Measurements from ENCODE around the gene RHBDD1. TPM values are rescaled to one million over a fixed set of nuclear protein-coding genes. Genes with fewer than 3 reads are reported as not detected.

The RHBDD1 gene
- total RNA-seq, 1 donor from 2014 or later: 34.3 TPM

DNA sequence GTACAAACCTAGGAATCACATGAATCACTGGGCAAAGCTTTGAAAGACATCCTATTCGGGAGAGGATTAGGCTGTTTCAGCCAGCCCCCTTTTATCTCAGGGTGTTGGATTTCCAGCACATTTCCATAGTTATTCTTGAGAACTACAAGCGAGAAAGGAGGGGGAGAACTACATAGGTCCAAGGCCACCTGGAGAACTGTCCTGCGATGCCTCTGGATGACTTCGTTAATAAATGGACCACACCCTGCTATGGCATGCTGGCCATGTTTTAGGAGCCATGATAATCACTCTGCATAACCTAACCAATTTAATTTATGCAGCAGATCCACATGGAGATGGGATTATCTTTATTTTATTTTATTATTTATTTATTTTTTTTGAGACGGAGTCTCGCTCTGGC is 29.9 kb downstream of the RHBDD1 start:
- Mint-ChIP-seq H3K4me3 (no peak overlapping the region), H3K36me3 (ENCODE audit: low read depth) (peaks cover 26% of the 10 kb centered on the region), H3K27ac (ENCODE audit: unreplicated experiment) (no peak overlapping the region), H3K9me3 (no peaks in the 10 kb centered on the region), H3K4me1 (peaks cover 32% of the 10 kb centered on the region), H3K27me3 (ENCODE audit: low read depth) (no peaks in the 10 kb centered on the region)
- TF ChIP-seq, protein P1, sequence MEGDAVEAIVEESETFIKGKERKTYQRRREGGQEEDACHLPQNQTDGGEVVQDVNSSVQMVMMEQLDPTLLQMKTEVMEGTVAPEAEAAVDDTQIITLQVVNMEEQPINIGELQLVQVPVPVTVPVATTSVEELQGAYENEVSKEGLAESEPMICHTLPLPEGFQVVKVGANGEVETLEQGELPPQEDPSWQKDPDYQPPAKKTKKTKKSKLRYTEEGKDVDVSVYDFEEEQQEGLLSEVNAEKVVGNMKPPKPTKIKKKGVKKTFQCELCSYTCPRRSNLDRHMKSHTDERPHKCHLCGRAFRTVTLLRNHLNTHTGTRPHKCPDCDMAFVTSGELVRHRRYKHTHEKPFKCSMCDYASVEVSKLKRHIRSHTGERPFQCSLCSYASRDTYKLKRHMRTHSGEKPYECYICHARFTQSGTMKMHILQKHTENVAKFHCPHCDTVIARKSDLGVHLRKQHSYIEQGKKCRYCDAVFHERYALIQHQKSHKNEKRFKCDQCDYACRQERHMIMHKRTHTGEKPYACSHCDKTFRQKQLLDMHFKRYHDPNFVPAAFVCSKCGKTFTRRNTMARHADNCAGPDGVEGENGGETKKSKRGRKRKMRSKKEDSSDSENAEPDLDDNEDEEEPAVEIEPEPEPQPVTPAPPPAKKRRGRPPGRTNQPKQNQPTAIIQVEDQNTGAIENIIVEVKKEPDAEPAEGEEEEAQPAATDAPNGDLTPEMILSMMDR (conservative IDR thresholded peaks at IDR 0.05): no peak
- DNase-seq (ENCODE audit: low read depth, low spot score): no peak

DNA sequence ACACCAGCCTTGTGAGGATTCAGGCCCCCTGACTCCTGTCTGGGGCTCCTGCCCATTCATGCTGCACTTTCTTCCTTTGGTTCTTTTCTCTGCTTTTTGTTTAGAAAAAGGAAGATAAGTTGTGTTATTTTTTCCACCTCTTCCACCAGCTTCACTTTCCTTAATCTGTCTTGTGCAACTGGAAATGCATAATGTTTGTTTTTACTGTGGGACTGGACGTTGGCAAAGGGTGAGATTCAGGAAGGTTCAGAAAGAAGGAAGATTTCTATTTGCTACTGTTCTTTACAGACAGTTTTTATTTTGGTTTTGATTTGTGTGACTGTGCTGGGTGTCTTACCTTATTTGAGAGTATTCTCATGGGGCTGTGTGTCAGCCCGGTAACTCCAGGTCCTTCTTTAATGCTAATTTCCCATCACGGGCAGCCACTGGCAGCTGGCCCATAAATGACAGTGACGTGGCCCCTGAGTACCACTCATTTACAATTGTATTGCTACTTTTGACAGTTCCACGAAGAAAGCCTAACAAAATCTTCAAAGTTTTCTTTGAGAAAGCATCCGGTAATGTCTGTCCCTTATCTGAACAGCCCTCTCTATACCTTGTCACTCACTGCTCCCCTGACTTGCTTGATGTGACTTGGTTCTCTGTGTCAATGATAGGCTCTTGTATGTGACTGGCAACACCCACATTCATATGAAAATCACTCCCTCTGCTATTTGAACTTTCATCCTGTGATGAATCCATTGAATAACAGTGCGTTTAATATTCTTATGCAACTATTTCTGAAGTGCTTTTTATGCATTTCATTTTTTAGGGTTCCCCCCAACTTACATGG is 32.7 kb downstream of the RHBDD1 start:
- Mint-ChIP-seq H3K36me3 (ENCODE audit: low read depth) (peaks cover 27% of the 10 kb centered on the region), H3K27me3 (ENCODE audit: low read depth) (no peaks in the 10 kb centered on the region), H3K27ac (ENCODE audit: unreplicated experiment) (peak overlapping the region; percentile 75), H3K4me3 (peak overlapping the region; percentile 20), H3K9me3 (no peaks in the 10 kb centered on the region), H3K4me1 (peaks cover 27% of the 10 kb centered on the region)
- TF ChIP-seq, protein P1 (conservative IDR thresholded peaks at IDR 0.05): no peak
- no peak for DNase-seq (ENCODE audit: low read depth, low spot score)

DNA sequence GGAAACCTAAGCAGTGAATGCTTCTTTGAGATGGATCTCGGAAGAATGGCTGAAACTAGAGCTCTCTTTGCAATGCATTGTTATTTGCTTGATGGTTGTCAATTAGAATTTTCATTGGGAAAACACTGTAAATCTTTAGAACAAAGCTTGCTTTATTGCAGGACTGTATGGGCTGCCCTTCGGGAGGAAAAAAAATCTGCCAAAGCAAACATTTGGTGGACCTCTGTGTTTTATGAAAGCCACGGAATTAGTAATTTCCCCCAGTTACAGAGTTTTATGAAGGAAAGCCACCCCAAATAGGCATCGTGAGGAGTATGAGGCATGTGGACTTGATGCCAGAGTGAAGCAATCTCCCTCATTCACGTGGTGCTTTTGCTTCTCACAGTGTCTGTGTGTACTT is 33.5 kb downstream of the RHBDD1 start:
- H3K4me1 Mint-ChIP-seq: peaks cover 35% of the 10 kb centered on the region
- peak overlapping the region; percentile 45 for H3K27ac Mint-ChIP-seq (ENCODE audit: unreplicated experiment)
- no peaks in the 10 kb centered on the region for H3K9me3 Mint-ChIP-seq
- no peaks in the 10 kb centered on the region for H3K27me3 Mint-ChIP-seq (ENCODE audit: low read depth)
- DNase-seq (ENCODE audit: low read depth, low spot score): no peak
- TF ChIP-seq, protein P1 (conservative IDR thresholded peaks at IDR 0.05): no peak
- H3K36me3 Mint-ChIP-seq (ENCODE audit: low read depth): peaks cover 29% of the 10 kb centered on the region
- no peak overlapping the region for H3K4me3 Mint-ChIP-seq

DNA sequence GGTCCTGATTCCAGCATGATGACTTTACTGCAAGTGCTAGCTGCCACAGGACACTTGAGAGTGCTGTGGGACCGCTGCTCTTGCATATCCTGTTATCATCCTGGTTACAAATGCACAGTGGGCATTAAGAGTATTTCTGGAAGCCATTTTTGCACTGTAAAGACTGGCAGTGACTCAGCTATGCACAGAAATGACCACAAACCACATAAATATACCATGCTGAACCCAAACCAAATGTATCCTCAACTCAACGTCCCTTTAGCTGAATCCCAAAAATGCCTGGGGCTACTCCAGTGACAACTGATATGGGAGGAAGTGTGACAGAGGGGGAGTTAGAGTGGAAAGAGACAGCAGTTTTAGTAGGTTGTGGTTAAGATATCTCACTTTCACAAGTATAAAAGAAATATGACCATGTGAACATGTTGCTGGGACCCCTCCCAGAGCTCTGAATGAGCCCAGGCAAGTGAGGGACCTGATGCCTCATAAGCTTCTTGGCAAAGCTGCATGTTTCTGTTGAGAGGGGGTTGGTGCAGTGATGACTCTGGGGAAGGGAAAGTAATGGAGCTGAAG is 37.3 kb downstream of the RHBDD1 start:
- H3K4me3 Mint-ChIP-seq: no peak overlapping the region

DNA sequence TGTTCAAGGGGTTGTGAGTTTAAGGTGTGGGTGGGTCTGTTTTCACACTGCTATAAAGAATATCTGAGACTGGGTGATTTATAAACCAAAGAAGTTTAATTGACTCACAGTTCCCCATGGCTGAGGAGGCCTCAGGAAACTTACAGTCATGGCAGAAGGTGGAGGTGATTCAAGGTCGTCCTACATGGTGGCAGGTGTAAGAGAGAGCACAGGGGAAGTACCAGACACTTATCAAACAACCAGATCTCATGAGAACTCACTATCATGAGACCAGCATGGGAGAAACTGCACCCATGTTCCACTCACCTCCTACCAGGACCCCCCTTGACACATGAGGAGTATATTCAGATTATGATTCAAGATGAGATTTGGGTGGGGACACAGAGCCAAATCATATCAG is 38.0 kb downstream of the RHBDD1 start:
- Mint-ChIP-seq H3K4me3 (no peak overlapping the region), H3K9me3 (peaks cover 6% of the 10 kb centered on the region), H3K27ac (ENCODE audit: unreplicated experiment) (no peak overlapping the region), H3K36me3 (ENCODE audit: low read depth) (peaks cover 19% of the 10 kb centered on the region), H3K4me1 (peaks cover 34% of the 10 kb centered on the region), H3K27me3 (ENCODE audit: low read depth) (no peaks in the 10 kb centered on the region)
- DNase-seq (ENCODE audit: low read depth, low spot score): no peak
- TF ChIP-seq, protein P1 (conservative IDR thresholded peaks at IDR 0.05): no peak

More for the DNA sequence above, 37.3 kb downstream of the RHBDD1 start:
- Mint-ChIP-seq H3K27ac (ENCODE audit: unreplicated experiment) (no peak overlapping the region), H3K9me3 (peaks cover 6% of the 10 kb centered on the region), H3K36me3 (ENCODE audit: low read depth) (peaks cover 21% of the 10 kb centered on the region), H3K4me1 (peaks cover 41% of the 10 kb centered on the region), H3K27me3 (ENCODE audit: low read depth) (no peaks in the 10 kb centered on the region)
- TF ChIP-seq, protein P1 (conservative IDR thresholded peaks at IDR 0.05): no peak
- DNase-seq (ENCODE audit: low read depth, low spot score): no peak
